NCI-H2196 treated with DMSO at 0.1 percent for 48 hours (cell line): ENCODE measurements around the gene KCP.

Experiments
- DNase-seq: peaks from one replicate; lab custom pipeline; 2025; ENCODE audit not compliant: unreplicated experiment; lab: John Stamatoyannopoulos, UW

Gene KCP

GRCh38 chr7:128842674-128843641, 67.6 kb downstream of the KCP start:
- DNase-seq = no peak

GRCh38 chr7:128841921-128842673, 68.4 kb downstream of the KCP start:
- no peak for DNase-seq

- no peak for DNase-seq
Observed at GRCh38 chr7:128841171-128841690, 69.3 kb downstream of the KCP start.

GRCh38 chr7:128840326-128841170, 70.0 kb downstream of the KCP start:
- DNase-seq = no peak

- no peak for DNase-seq
Observed at GRCh38 chr7:128839751-128840177, 70.7 kb downstream of the KCP start.

- DNase-seq = no peak
Observed at GRCh38 chr7:128838981-128839731, 71.4 kb downstream of the KCP start.

- DNase-seq = no peak
Observed at GRCh38 chr7:128838109-128838779, 72.3 kb downstream of the KCP start.

GRCh38 chr7:128837521-128837921, 73.0 kb downstream of the KCP start:
- no peak for DNase-seq

GRCh38 chr7:128836729-128837348, 73.7 kb downstream of the KCP start:
- no peak for DNase-seq

GRCh38 chr7:128835790-128836641, 74.5 kb downstream of the KCP start:
- DNase-seq = no peak

- no peak for DNase-seq
Observed at GRCh38 chr7:128835231-128835751, 75.2 kb downstream of the KCP start.

GRCh38 chr7:128833946-128834325, 76.6 kb downstream of the KCP start:
- DNase-seq = no peak

- DNase-seq = no peak
Observed at GRCh38 chr7:128833148-128833945, 77.2 kb downstream of the KCP start.

GRCh38 chr7:128832880-128833147, 77.7 kb downstream of the KCP start:
- no peak for DNase-seq

- DNase-seq = no peak
Observed at GRCh38 chr7:128831994-128832879, 78.3 kb downstream of the KCP start.

GRCh38 chr7:128831178-128831993, 79.1 kb downstream of the KCP start:
- no peak for DNase-seq
